HEK293 (cell line): ENCODE results near the gene BMX.

Source experiments
- CTCF ChIA-PET: fragments of 350-600 bp; formaldehyde crosslinking; extraction: SDS; loops from one replicate; lab custom pipeline; 2021; ENCODE audit warnings: antibody characterized with exemption; lab: Yijun Ruan, JAX
- POLR2A ChIA-PET: fragments of 300-600 bp; formaldehyde crosslinking; extraction: SDS; loops from one replicate; lab custom pipeline; 2020; ENCODE audit warnings: antibody characterized with exemption, inconsistent platforms; lab: Yijun Ruan, JAX
- H3K27ac ChIP-seq: fragments of 200-500 bp; sonication (Bioruptor generic); 2 replicates; pipeline ENCODE4 v1.5.1; 2014; ENCODE audit warnings: low read depth, low read length, control low read depth, inconsistent platforms; ENCODE audit errors: extremely low read depth
- H3K36me3 ChIP-seq, 2 experiments: fragments of 200-500 bp in 1 of 2; sonication (Bioruptor generic) in 1 of 2; 1 replicate in 1 of 2; 2 replicates in 1 of 2; pipeline ENCODE4 v1.5.1; 2014 to 2017; ENCODE audit warnings: inconsistent platforms in 2 of 2, low read length in 2 of 2; ENCODE audit not compliant: control insufficient read depth in 2 of 2, insufficient read depth in 1 of 2
- H3K4me1 ChIP-seq: fragments of 200-500 bp; sonication (Bioruptor generic); 2 replicates; pipeline ENCODE4 v1.5.1; 2014; ENCODE audit warnings: mild to moderate bottlenecking, low read length, inconsistent platforms; ENCODE audit not compliant: control insufficient read depth, insufficient read depth
- H3K4me3 ChIP-seq: 2 replicates; pipeline ENCODE4 v1.5.1; 2011; ENCODE audit warnings: low read depth, mild to moderate bottlenecking, control low read depth, low read length, moderate library complexity
- H3K9me3 ChIP-seq: fragments of 200-500 bp; sonication (Bioruptor generic); 2 replicates; pipeline ENCODE4 v1.5.1; 2014; ENCODE audit warnings: low read depth, low read length, inconsistent platforms; ENCODE audit not compliant: control insufficient read depth, insufficient read depth
- BCL11A ChIP-seq: fragments of 450-650 bp; formaldehyde crosslinking; IDR thresholded peaks from 2 replicates; pipeline ENCODE4 v1.5.1; 2016; ENCODE audit warnings: low read depth, missing biosample characterization, missing genetic modification characterization
- GLI2 ChIP-seq: fragments of 450-650 bp; formaldehyde crosslinking; IDR thresholded peaks from 2 replicates; pipeline ENCODE4; 2017; ENCODE audit warnings: missing biosample characterization, missing genetic modification characterization, low read depth, borderline replicate concordance
- PATZ1 ChIP-seq: fragments of 450-650 bp; formaldehyde crosslinking; IDR thresholded peaks from 2 replicates; pipeline ENCODE4 v1.5.1; 2016; ENCODE audit warnings: missing biosample characterization, missing genetic modification characterization
- PRDM2 ChIP-seq: fragments of 450-650 bp; formaldehyde crosslinking; IDR thresholded peaks from 2 replicates; pipeline ENCODE4 v1.5.1; 2016; ENCODE audit warnings: missing biosample characterization, missing genetic modification characterization, borderline replicate concordance
- REPIN1 ChIP-seq: fragments of 450-650 bp; formaldehyde crosslinking; IDR thresholded peaks from 2 replicates; pipeline ENCODE4 v1.5.1; 2017; ENCODE audit warnings: missing biosample characterization, missing genetic modification characterization, low read depth
- ZNF148 ChIP-seq: fragments of 450-650 bp; formaldehyde crosslinking; IDR thresholded peaks from 2 replicates; pipeline ENCODE4 v1.5.0; 2017; ENCODE audit warnings: missing biosample characterization, missing genetic modification characterization, borderline replicate concordance
- ZNF169 ChIP-seq: fragments of 450-650 bp; formaldehyde crosslinking; IDR thresholded peaks from 2 replicates; pipeline ENCODE4 v1.5.1; 2016; ENCODE audit warnings: missing biosample characterization, missing genetic modification characterization
- ZNF223 ChIP-seq: fragments of 450-650 bp; formaldehyde crosslinking; IDR thresholded peaks from 2 replicates; pipeline ENCODE4 v1.5.1; 2016; ENCODE audit warnings: missing biosample characterization, missing genetic modification characterization
- ZNF629 ChIP-seq: fragments of 450-650 bp; formaldehyde crosslinking; IDR thresholded peaks from 2 replicates; pipeline ENCODE4 v1.5.1; 2017; ENCODE audit warnings: missing biosample characterization, missing genetic modification characterization
- ZNF670 ChIP-seq: fragments of 450-650 bp; formaldehyde crosslinking; IDR thresholded peaks from 2 replicates; pipeline ENCODE4 v1.5.1; 2016; ENCODE audit warnings: missing biosample characterization, missing genetic modification characterization, low read depth
- ZSCAN4 ChIP-seq: fragments of 450-650 bp; formaldehyde crosslinking; IDR thresholded peaks from 2 replicates; pipeline ENCODE4 v1.5.1; 2017; ENCODE audit warnings: missing biosample characterization, missing genetic modification characterization

Gene BMX

GRCh38 chrX:15483891-15484290 is 16.7 kb upstream of the BMX start (continued):
- no peak for TF ChIP-seq PRDM2 (tag by site-specific recombination)
- no peak for TF ChIP-seq ZSCAN4
- no peak for TF ChIP-seq ZNF169 (tag by site-specific recombination)
- no peak for TF ChIP-seq GLI2
- no peak for TF ChIP-seq ZNF223 (tag by site-specific recombination)

GRCh38 chrX:15492469-15492868 is 8.1 kb upstream of the BMX start:
- Histone ChIP-seq H3K4me1 (no peaks in the 10 kb centered on the region), H3K36me3 (peaks cover 0 to 14% of the 10 kb centered on the region in 2 experiments; a peak in 1 of 3 replicates), H3K4me3 (0 out of 2 replicates have a peak overlapping the region, but pooled peaks have one; percentile 45), H3K27ac (no peak overlapping the region; the same call in 1 of the 2 replicates), H3K9me3 (no peaks in the 10 kb centered on the region)
- ChIA-PET CTCF (interaction anchor here (0.8 to 2.4 kb wide), 6 partner anchors 9 to 156 kb away, joined by 3 to 9 read pairs (median 6); no protein-coding TSS in a partner anchor), POLR2A (no interaction called here)
- TF ChIP-seq ZNF148 (tag by site-specific recombination) = no peak
- no peak for TF ChIP-seq ZNF629 (tag by site-specific recombination)
- TF ChIP-seq REPIN1 (tag by site-specific recombination) = no peak
- no peak for TF ChIP-seq ZNF670 (tag by site-specific recombination)
- TF ChIP-seq BCL11A (tag by site-specific recombination) = no peak
- no peak for TF ChIP-seq PATZ1 (tag by site-specific recombination)
